NCI-H2029 (cell line): ENCODE measurements around the gene TNFRSF12A.

Experiments used
- DNase-seq: peaks from one replicate; lab custom pipeline; 2025; lab: John Stamatoyannopoulos, UW

Gene TNFRSF12A

GRCh38 chr16:3026609-3027488, 6.7 kb downstream of the TNFRSF12A start:
- DNase-seq = no peak

- DNase-seq = no peak
Observed at GRCh38 chr16:3027489-3027795, 7.3 kb downstream of the TNFRSF12A start.

- peak; percentile 80 for DNase-seq
Observed at GRCh38 chr16:3027983-3028715, 8.0 kb downstream of the TNFRSF12A start.

DNA sequence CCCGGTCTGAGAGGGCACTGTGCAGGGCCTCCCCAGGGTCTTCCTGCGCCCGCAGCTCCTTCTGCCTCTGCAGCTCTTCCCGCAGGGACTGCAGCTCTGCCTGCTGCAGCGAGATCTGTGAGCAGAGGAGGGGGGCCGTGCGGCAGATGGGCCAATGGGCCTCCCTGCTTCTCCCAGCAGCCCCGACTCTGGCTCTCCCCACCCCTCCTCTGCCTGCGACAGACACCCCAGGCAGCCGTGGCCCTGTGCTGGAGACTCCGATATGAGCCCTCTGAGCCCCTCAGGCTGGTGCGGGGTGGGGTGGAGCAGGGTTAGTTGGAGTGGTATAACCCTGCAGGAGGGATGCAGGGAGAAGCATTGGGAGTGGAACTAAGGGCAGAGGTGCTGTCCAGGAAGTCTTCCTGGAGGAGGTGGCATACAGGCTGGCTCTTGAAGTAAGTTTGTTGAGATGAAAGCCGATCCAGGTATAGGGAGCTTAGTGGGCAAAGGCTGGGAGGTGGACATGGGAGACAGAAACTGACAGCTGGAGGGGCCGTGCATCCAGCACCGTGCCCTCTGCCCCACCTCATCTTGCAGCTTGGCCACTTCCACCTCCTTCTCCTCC, 8.7 kb downstream of the TNFRSF12A start:
- no peak for DNase-seq

DNA sequence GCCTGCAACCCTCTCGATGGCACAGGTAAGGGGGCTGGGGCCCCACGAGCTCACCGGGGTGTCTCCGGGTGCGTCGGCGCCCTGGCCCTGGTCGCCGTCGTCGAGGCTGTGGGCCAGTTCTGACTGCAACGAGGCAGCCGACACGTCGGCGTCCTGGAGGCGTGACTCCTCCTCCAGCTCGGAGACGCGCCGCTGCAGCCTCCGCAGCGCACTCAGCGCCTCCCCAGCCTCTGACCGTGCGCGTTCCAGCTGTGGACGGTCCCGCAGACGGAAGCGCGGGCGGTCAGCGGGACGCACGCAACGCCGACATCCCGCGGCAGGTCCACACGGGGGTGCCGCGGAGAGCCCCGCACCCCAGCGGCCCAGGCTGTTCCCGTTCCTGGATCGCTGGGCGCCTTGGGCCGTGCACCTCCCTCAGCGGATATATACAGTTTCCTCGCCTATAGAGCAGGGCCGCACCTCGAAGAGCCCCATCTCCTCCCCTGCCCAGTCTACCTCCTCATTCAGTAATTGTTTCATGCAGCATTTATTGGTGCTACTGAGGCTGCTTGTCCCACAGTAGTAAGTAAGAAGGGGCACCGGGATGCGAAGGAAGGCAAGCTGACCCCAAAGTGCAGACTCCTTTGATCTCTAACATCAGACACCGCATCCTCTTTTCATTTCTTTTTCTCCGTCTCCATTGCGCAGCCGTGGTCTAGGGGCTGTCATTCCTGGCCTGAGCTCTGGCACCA, 9.5 kb downstream of the TNFRSF12A start:
- no peak for DNase-seq

DNA sequence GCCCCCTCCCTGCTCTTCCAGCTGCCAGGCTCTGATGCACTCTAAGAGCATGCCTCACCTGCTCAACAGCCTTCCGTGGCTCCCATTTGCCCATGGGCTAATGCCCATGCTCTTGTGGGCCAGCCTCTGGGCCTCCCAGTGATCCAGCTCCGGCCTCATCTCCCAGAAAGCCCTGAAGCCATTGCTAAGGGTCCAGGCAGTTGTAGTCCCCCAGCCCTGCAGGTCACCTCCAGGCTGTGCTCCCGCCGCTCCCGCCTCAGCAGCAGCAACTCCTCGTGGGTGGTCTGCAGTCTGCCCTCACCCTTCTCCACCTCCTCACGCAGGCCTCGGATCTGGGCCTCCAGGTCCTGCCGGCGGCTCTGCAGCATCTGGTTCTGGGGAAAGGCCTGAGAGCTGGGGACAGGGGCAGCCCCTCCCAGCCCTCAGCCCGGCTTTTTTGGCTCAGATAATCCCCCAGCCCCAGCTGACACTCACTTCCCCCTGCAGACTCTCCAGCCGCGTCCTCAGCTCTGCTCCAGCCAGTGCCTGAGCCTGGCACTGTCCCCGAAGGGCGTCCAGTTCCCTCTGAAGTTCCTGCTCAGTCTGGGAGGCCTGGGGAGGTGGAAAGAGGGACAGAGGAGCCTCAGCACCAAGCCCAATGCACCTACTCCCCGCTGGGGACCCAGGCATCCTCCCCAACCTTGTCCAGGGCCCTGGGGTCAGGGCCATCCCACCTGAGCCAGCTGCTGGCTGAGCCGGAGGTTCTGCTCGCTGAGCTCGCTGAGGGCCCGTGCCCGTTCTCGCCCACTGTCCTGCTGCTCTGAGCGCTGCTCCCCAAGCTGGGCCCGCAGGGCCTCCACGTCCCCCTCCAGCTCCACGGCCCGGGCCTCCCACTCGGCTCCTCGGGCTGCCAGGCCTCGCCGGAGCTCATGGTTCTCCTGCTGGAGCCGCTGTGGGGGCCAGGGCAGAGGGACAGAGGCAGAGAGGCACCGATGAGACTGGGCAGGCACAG, 10.3 kb downstream of the TNFRSF12A start:
- no peak for DNase-seq

GRCh38 chr16:3032624-3033023, 12.5 kb downstream of the TNFRSF12A start:
- no peak for DNase-seq

DNA sequence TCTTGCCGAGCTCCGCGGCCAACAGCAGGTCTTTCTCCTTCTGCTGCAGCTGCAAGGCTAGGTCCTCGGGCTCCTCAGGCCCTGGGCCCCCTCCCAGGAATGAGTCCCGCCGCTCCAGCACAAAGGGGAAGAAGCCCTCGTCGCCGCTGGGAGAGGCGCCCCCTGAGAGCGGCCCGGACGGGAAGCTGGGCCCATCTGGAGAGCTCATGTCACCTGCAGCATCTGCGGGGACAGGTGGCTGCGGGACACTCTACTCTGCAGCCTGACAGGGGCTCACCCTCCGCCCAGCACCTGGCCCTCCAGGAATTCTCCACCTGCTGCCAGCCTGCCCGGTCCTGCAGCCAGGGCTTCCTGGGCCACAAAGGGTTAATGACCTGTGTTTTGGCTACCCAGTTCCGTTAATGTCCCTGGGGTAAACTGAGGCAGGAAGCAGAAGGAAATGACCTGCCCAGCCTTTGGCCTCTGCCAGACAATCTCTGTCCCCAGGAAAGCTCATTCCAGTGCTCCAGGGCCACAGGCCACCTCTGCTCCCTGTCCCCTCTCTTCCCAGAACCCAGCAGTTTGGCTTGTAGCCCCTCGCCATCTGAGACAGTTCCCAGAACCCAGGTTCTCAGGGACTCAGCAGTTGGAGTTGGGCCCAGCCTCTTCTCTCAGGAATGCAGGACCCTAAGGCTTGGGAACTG, 15.3 kb downstream of the TNFRSF12A start:
- DNase-seq = no peak

GRCh38 chr16:3035972-3036725, 16.0 kb downstream of the TNFRSF12A start:
- DNase-seq = no peak

GRCh38 chr16:3036726-3037315, 16.7 kb downstream of the TNFRSF12A start, which contains the start of gene BICDL2:
BICDL2 (minus strand) TSS chr16:3036944; CDS start chr16:3035496, 1,448 bp downstream.
- no peak for DNase-seq

GRCh38 chr16:3038256-3038655, 18.1 kb downstream of the TNFRSF12A start:
- DNase-seq = peak; percentile 68

DNA sequence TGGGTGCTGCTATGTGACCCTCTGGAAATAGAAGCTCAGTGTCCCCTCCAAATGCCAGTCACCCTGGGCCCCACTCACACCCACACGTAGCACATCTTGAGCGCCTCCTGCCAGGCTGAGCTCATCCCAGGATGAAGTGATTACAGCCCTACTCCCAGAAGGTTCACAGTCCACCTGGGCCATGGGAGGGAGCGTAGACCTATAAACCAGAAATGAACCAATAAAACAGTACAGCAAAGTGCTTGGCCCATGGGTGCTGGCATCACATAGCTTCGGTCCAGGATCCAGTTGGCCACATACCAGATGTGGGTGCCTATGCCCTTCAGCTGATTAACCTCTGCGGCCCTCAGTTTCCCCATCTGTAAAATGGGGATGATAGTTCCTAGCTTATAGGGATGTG, 18.7 kb downstream of the TNFRSF12A start:
- DNase-seq = no peak

- no peak for DNase-seq
Observed at GRCh38 chr16:3042376-3042775, 22.2 kb downstream of the TNFRSF12A start.

- no peak for DNase-seq
Observed at GRCh38 chr16:3044708-3045107, 24.5 kb downstream of the TNFRSF12A start.

DNA sequence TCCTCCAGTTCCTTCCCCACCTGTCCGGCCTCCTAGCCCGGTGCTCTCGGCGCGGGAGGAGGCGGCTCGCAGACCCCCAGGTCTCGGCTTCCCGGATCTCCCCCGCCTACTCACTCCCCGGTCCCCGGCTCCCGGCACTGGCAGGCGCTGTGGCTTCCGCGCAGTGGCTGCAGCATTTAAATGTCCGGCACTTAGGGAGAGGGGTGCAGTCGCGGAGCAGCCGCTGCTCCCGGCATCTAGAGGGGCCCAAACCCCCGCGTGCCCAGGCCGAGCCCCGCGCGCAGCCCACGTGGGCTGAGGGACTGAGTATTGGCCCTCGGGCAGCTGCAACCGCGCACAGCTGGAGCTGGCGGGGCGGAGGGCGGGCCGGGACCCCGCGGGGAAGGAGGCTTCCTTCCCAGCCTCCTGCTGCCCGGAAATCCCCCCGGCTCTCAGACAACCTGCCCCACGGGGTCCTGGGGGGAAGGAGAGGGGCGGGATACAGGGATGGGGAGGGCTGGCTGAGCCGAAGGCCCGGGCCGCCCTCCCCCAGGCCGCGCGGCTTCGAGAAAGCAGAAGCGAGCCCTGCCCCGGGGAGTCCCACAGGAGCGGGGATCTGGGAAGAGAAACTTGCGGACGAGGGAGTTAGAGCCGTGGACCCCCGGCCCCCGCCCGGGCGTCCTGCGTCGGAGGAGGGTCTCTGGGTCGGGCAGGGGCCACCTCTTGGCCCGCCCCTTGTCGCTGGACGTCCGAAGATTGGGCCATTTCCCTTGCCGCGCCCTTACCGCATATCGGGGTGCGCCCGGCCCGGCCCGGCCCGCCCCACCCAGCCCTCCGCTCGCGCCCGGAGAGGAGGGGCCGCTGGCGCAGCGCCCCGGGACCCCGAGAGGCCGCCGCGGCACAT, 25.8 kb downstream of the TNFRSF12A start, which contains the start of gene MMP25:
Gene MMP25 (plus strand): TSS at position 804 of the 883 bp plus-strand sequence. CDS start 357 bp downstream, outside the sequence.
- no peak for DNase-seq

GRCh38 chr16:3046641-3047386, 26.6 kb downstream of the TNFRSF12A start:
- DNase-seq = no peak

- DNase-seq = no peak
Observed at GRCh38 chr16:3047387-3047720, 27.2 kb downstream of the TNFRSF12A start.
